Measurements from ENCODE around the gene UCK1. TPM values are rescaled to one million over a fixed set of nuclear protein-coding genes. Genes with fewer than 3 reads are reported as not detected.

Gene UCK1
- polyA plus RNA-seq, 1 donor (not counting 4 experiments of a cell fraction or from before 2014, with no cell fraction given) = 15.4 TPM

GRCh38 chr9:131481441-131482342 lies 49.4 kb downstream of the UCK1 start:
- Histone ChIP-seq H3K79me2 (ENCODE audit: control insufficient read depth, insufficient read depth, low read length) (peaks cover 10% of the 10 kb centered on the region), H3K4me2 (ENCODE audit: control insufficient read depth, extremely low read depth, insufficient read depth, low read depth, low read length) (no peak overlapping the region), H3K36me3 (ENCODE audit: control insufficient read depth in 2 of 2, extremely low read depth in 1 of 2, insufficient read depth in 2 of 2, low read length in 2 of 2) (peaks cover 72 to 76% of the 10 kb centered on the region in 2 experiments), H3K4me3 (ENCODE audit: control insufficient read depth in 2 of 3, extremely low read depth in 1 of 3, insufficient read depth in 2 of 3, low read depth in 1 of 3, low read length in 3 of 3) (no peak overlapping the region), H3K4me1 (ENCODE audit: control insufficient read depth, extremely low read depth, insufficient read depth, low read length) (peaks cover 4% of the 10 kb centered on the region), H3K9ac (ENCODE audit: control insufficient read depth, extremely low read depth, insufficient read depth, low read length) (no peak overlapping the region), H3K27me3 (ENCODE audit: control insufficient read depth, extremely low read depth, insufficient read depth, low read length) (no peaks in the 10 kb centered on the region), H3K27ac (ENCODE audit: control insufficient read depth, insufficient read depth, low read length) (no peak overlapping the region), H3K9me3 (ENCODE audit: control insufficient read depth, low read depth, low read length) (no peaks in the 10 kb centered on the region), H2AFZ (ENCODE audit: control insufficient read depth, low read length) (no peak overlapping the region), H3K9me1 (ENCODE audit: control insufficient read depth, extremely low read depth, insufficient read depth, low read length) (no peaks in the 10 kb centered on the region), H4K20me1 (ENCODE audit: control insufficient read depth, extremely low read depth, insufficient read depth, low read length) (peaks cover 13% of the 10 kb centered on the region)
- DNase-seq (ENCODE audit: low read depth, low spot score) = no peak
- TF ChIP-seq, protein P1, sequence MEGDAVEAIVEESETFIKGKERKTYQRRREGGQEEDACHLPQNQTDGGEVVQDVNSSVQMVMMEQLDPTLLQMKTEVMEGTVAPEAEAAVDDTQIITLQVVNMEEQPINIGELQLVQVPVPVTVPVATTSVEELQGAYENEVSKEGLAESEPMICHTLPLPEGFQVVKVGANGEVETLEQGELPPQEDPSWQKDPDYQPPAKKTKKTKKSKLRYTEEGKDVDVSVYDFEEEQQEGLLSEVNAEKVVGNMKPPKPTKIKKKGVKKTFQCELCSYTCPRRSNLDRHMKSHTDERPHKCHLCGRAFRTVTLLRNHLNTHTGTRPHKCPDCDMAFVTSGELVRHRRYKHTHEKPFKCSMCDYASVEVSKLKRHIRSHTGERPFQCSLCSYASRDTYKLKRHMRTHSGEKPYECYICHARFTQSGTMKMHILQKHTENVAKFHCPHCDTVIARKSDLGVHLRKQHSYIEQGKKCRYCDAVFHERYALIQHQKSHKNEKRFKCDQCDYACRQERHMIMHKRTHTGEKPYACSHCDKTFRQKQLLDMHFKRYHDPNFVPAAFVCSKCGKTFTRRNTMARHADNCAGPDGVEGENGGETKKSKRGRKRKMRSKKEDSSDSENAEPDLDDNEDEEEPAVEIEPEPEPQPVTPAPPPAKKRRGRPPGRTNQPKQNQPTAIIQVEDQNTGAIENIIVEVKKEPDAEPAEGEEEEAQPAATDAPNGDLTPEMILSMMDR (optimal IDR thresholded peaks at IDR 0.05 in 1 of 3, IDR thresholded peaks at IDR 0.05 in 1 of 3, conservative IDR thresholded peaks at IDR 0.05 in 1 of 3; ENCODE audit: extremely low read depth in 1 of 3, insufficient read depth in 2 of 3, low read length in 3 of 3) = no peak
- TF ChIP-seq EZH2 (IDR thresholded peaks at IDR 0.05; ENCODE audit: low read length) = no peak
- dilution Hi-C loops (cut with MboI; ENCODE audit: extremely low pct_ligation_motif_present, low sequenced_read_pairs) = no loop called here
- FAIRE-seq = no peak

- H2AFZ ChIP-seq (ENCODE audit: control insufficient read depth, low read length) = no peak overlapping the region
- H3K4me3 ChIP-seq (ENCODE audit: control insufficient read depth in 2 of 3, extremely low read depth in 1 of 3, insufficient read depth in 2 of 3, low read depth in 1 of 3, low read length in 3 of 3) = no peak overlapping the region
- no peak overlapping the region for H3K27ac ChIP-seq (ENCODE audit: control insufficient read depth, insufficient read depth, low read length)
- no peaks in the 10 kb centered on the region for H3K9me1 ChIP-seq (ENCODE audit: control insufficient read depth, extremely low read depth, insufficient read depth, low read length)
- H3K36me3 ChIP-seq (ENCODE audit: control insufficient read depth in 2 of 2, extremely low read depth in 1 of 2, insufficient read depth in 2 of 2, low read length in 2 of 2) = peaks cover 65 to 73% of the 10 kb centered on the region in 2 experiments
- H3K9ac ChIP-seq (ENCODE audit: control insufficient read depth, extremely low read depth, insufficient read depth, low read length) = no peak overlapping the region
- H3K79me2 ChIP-seq (ENCODE audit: control insufficient read depth, insufficient read depth, low read length) = peaks cover 10% of the 10 kb centered on the region
- no peaks in the 10 kb centered on the region for H3K9me3 ChIP-seq (ENCODE audit: control insufficient read depth, low read depth, low read length)
- FAIRE-seq (peak; percentile 79), DNase-seq (ENCODE audit: low read depth, low spot score) (no peak)
- H3K27me3 ChIP-seq (ENCODE audit: control insufficient read depth, extremely low read depth, insufficient read depth, low read length) = no peaks in the 10 kb centered on the region
- H3K4me1 ChIP-seq (ENCODE audit: control insufficient read depth, extremely low read depth, insufficient read depth, low read length) = peaks cover 4% of the 10 kb centered on the region
- TF ChIP-seq EZH2 (IDR thresholded peaks at IDR 0.05; ENCODE audit: low read length) = no peak
- TF ChIP-seq, protein P1 (optimal IDR thresholded peaks at IDR 0.05 in 1 of 3, IDR thresholded peaks at IDR 0.05 in 1 of 3, conservative IDR thresholded peaks at IDR 0.05 in 1 of 3; ENCODE audit: extremely low read depth in 1 of 3, insufficient read depth in 2 of 3, low read length in 3 of 3) = no peak
- H3K4me2 ChIP-seq (ENCODE audit: control insufficient read depth, extremely low read depth, insufficient read depth, low read depth, low read length) = no peak overlapping the region
- H4K20me1 ChIP-seq (ENCODE audit: control insufficient read depth, extremely low read depth, insufficient read depth, low read length) = peaks cover 13% of the 10 kb centered on the region
- dilution Hi-C loops (cut with MboI; ENCODE audit: extremely low pct_ligation_motif_present, low sequenced_read_pairs) = no loop called here
Observed at GRCh38 chr9:131480258-131480657, 50.8 kb downstream of the UCK1 start.

Data from keratinocyte (primary cell).